Stimulated activated CD4-positive, alpha-beta T cell treated with anti-CD3 and anti-CD28 coated beads, Interleukin-12 subunit alpha, Interleukin-12 subunit beta, amount 100 ng/mL, for 24 hours (primary cell): ENCODE data around the gene SLC35F3.

ENCODE experiments used
- DNase-seq, 2 experiments: peaks; one replicate each; pipeline ENCODE4 v3.0.0-alpha.2; 2020; ENCODE audit warnings: low read depth in 2 of 2

Gene SLC35F3

GRCh38 chr1:234256359-234256758 is 351.9 kb downstream of the SLC35F3 start:
- no peak for DNase-seq

DNA sequence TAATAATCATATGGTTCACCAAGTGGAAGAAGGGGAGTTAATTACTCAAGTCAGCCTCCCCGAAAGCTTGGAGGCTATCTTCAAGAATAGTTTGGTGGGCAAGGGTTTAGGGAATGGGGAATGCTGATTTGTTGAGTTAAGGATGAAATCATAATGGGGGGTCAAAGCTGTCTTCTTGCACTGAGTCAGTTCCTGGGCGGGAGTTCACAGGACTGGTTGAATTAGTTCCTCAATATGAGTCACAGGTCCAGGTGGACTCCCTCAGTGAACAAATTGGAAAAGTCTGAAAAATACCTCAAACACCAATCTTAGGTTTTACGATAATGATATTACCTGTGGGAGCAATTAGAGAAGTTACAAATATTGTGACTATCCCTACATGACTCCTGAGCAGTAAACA is 353.6 kb downstream of the SLC35F3 start:
- DNase-seq = no peak

- DNase-seq = peak in 1 of 2 experiments; percentile 18
These were observed 356.1 kb downstream of the SLC35F3 start for GRCh38 chr1:234260578-234260977.

- no peak for DNase-seq
These were observed 357.1 kb downstream of the SLC35F3 start for GRCh38 chr1:234261545-234261944.

- DNase-seq = no peak
These were observed 357.7 kb downstream of the SLC35F3 start for GRCh38 chr1:234262007-234262753.

DNA sequence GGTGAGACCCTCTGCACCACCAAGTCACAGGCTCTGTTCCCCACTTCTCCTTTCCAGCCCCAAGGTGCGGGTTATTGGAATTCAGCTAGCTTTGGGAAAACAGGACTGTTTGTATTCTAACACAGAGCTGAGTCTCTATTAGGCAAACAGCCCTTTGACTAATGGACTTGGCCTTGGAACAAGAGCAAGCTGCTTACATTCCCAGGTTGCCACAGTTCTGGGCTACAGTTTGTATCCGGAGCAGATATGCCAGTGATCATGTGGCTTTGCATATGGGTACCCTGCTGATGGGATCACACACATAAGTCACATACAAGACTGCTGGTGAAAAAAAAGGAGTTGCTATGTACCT is 358.3 kb downstream of the SLC35F3 start:
- DNase-seq = no peak

DNA sequence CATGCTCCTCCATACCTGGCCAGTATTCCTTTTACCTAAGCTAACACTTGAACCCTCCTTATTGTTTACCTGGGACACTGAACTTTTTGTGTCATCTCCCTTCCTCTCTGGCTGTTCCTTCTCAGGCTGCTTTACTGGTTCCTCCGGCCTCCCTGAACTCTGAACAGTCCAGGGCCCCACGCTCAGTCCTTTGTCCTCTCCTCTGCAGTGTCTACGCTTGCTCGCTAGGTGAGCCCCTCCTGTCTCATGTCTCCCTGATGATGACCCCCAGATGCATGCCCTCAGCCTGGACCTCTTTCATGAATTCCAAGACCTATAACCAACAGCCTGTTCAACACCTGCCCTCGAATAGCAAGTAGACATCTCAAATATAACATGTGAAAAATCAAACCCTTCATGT is 360.4 kb downstream of the SLC35F3 start:
- DNase-seq = no peak

DNA sequence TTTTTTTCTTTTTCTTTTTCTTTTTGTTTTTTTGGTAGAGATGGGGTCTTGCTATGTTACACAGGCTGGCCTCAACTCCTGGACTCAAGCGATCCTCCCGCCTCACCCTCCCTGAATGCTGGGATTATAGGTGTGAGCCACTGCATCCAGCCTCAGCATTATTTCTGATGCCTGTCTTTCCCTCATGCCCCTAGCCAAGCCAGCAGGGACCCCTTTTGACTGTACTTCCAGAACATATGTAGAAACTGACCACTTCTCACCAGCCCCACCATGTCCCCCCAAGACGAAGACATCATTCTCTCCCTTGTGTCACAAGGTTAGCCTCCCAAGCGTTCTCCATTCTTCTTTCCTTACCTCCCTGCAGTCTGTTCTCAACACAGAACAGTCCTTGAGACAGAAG is 360.8 kb downstream of the SLC35F3 start:
- no peak for DNase-seq

DNA sequence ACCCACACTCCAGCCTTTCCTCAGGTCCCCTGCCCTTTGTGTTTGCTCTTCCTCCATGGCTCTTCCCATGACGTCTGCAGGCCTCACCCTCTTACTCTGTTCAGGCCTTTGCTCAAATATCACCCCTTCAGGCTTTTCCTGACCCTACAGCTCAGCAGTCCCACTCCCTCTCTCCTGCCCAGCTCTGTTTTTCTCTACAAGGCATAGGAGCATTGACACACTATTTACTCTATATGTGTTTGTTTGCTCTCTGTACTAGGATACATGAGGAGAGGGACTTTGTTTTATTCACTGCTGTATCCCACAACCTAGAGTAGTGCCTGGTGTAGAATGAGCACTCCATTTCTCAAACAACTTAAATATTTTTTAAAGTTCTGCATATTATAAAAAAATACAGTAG is 361.4 kb downstream of the SLC35F3 start:
- no peak for DNase-seq

DNA sequence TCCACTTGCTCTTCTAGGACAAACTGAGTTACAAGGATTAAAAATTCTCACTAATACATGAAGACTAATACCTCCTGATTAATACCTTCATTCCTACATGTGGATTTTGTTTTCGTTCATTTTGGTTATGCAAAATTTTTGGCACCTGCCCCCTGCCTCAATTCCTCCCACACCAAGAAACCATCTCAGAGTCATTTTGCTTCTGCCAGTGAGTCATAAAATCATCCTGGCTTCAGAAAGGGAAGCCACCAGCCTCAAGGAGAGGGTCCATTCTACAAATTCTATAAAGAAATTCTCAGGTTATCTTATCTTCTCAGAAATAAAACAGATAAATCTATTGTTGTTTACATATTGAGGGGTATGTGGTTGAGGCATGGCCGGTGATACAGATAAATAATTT is 365.6 kb downstream of the SLC35F3 start:
- no peak for DNase-seq

- no peak for DNase-seq
These were observed 366.2 kb downstream of the SLC35F3 start for GRCh38 chr1:234270581-234271242.

GRCh38 chr1:234271243-234271606 is 366.7 kb downstream of the SLC35F3 start:
- no peak for DNase-seq

GRCh38 chr1:234272656-234273312 is 368.3 kb downstream of the SLC35F3 start:
- DNase-seq = no peak

- DNase-seq = no peak
These were observed 369.5 kb downstream of the SLC35F3 start for GRCh38 chr1:234273981-234274380.

GRCh38 chr1:234276151-234276788 is 371.8 kb downstream of the SLC35F3 start:
- no peak for DNase-seq

GRCh38 chr1:234277161-234277868 is 372.8 kb downstream of the SLC35F3 start:
- no peak for DNase-seq

DNA sequence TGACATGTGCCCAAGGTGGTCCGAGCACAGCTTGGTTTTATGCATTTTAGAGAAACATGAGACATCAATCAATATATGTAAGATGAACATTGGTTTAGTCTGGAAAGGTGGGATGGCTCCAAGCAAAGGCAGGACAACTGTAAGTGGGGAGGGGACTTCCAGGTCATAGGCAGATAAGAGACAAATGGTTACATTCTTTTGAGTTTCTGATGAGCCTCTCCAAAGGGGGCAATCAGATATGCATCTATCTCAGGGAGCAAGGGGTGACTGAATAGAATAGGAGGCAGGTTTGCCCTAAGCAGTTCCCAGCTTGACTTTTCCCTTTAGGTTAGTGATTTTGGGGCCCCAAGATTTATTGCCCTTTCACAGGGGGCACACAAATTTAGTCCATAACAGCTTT is 374.5 kb downstream of the SLC35F3 start:
- DNase-seq = no peak

DNA sequence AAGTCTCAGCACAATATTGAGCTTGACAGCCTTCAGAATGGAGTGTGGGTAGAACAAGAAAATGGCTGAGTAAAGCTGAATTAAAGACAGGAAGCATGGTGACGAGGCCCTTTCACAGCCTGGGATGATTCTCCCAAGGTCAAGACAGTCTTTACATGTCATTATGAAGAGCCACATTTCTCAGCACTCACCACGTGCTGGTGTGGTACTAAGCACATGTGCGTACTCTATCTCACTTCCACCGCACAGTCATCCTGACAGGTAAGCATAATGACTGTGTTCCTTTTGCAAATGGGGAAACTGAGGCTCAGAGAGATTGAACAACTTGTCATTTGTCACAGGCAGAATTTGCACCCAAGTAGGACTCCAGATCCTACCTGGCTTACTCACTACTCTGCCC is 376.0 kb downstream of the SLC35F3 start:
- DNase-seq = no peak

DNA sequence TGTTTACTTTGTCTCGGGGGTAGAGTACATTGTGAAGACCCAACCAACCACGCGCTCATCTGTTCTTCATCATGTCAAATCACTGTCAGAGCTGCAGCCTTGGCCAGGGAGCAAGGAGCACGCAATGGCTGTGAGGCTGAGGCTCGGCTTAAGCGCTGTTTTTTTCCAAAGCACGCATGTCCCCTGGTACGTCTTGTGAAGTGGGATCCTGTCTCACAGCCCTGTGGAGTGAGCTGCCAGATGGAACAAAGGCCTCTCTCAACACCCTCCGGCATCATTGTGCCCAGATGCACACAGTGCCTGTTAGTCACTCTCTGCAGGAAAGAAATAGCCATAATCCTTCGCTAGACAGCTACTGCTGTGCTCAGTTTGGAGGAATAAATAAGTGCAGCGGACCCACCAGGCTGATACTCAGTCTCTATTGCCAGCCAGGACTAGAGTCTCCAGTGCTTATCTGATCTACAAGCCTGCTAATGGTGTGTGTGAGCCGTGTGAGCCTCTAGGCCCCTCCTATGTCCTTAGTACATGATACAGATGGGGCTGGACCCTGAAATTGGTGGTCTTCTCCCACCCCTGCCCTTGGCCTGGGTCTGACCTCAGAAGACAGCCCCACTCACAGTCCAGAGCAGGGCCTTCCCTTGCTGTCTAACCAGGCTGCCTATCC is 377.5 kb downstream of the SLC35F3 start:
- no peak for DNase-seq

DNA sequence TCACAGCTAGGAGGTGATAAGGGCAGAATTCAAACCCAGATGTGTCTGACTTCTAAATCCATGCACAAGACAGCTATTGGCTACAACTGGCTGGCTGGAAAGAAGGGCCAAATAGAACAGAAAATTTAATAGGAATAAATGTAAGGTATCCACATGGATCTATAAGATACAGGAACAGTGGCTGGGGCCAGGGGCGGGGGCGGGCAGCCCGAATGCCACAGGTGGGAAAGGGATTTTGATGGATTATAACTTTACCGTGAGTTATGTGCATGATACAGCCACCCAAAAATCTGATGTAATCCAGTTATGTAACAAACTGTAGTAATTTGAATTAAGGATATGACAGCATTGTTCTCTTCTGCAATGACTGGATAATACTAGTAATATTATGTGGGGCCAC is 381.7 kb downstream of the SLC35F3 start:
- no peak for DNase-seq

GRCh38 chr1:234288946-234289345 is 384.5 kb downstream of the SLC35F3 start:
- DNase-seq = no peak
